ENCODE data around the gene DCP1A. TPM values are rescaled to one million over a fixed set of nuclear protein-coding genes. Genes with fewer than 3 reads are reported as not detected.

The DCP1A gene
- total and polyA plus RNA-seq, 2 donors (not counting 3 experiments of a cell fraction or from before 2014, with no cell fraction given), result 32.3 to 38.0 TPM

DNA sequence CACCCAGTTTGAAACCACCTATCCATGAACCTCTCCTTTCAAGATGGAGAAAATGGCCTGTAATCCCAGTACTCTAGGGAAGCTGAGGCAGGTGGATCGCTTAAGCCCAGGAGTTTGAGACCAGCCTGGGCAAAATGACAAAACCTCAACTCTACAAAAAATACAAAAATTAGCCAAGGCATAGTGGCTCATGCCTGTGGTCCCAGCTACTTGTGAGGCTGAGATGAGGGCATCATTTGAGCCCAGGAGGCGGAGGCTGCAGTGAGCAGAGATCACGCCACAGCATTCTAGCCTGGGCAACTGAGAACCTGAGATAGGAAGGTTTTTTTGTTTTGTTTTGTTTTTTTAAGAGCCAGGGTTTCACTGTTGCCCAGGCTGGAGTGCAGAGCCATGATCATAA is 96.9 kb downstream of the DCP1A start:
- Histone ChIP-seq H3K36me3 (ENCODE audit: control insufficient read depth in 2 of 2, extremely low read depth in 1 of 2, insufficient read depth in 2 of 2, low read length in 2 of 2) (no peaks in the 10 kb centered on the region), H3K4me1 (ENCODE audit: control insufficient read depth, extremely low read depth, insufficient read depth, low read length) (peaks cover 22% of the 10 kb centered on the region), H4K20me1 (replicated peaks; ENCODE audit: control insufficient read depth, extremely low read depth, insufficient read depth, low read length) (peaks cover 3% of the 10 kb centered on the region), H3K4me3 (replicated peaks in 1 of 3; ENCODE audit: insufficient read depth in 1 of 3, low read depth in 1 of 3, low read length in 3 of 3) (no peak overlapping the region), H3K9me3 (replicated peaks; ENCODE audit: control insufficient read depth, insufficient read depth, low read length) (no peaks in the 10 kb centered on the region), H2AFZ (ENCODE audit: low read depth, low read length) (no peak overlapping the region), H3K9me1 (replicated peaks; ENCODE audit: control insufficient read depth, extremely low read depth, insufficient read depth, low read length) (no peaks in the 10 kb centered on the region), H3K79me2 (ENCODE audit: control insufficient read depth, insufficient read depth, low read length) (peaks cover 100% of the 10 kb centered on the region), H3K4me2 (ENCODE audit: insufficient read depth, low read length) (no peak overlapping the region), H3K27ac (ENCODE audit: insufficient read depth, low read depth, low read length) (no peak overlapping the region), H3K27me3 (ENCODE audit: control insufficient read depth in 2 of 2, insufficient read depth in 2 of 2, low read length in 2 of 2) (no peaks in the 10 kb centered on the region), H3K9ac (replicated peaks; ENCODE audit: extremely low read depth, insufficient read depth, low read length) (no peak overlapping the region)
- no peak for DNase-seq (ENCODE audit: low read depth, low spot score)
- FAIRE-seq, result no peak
- POLR2A ChIA-PET, result no interaction called here
- CTCF ChIA-PET, result no interaction called here
- BruUV-seq (replicated peaks), result no TSS peak
- intact Hi-C loops (cut with micrococcal nuclease) (no loop called here), dilution Hi-C loops (cut with MboI; ENCODE audit: extremely low pct_ligation_motif_present, low sequenced_read_pairs) (no loop called here)
- TF ChIP-seq EZH2 (IDR thresholded peaks at IDR 0.05; ENCODE audit: borderline replicate concordance, low read depth, low read length, severe bottlenecking), result no peak
- TF ChIP-seq, protein P1, sequence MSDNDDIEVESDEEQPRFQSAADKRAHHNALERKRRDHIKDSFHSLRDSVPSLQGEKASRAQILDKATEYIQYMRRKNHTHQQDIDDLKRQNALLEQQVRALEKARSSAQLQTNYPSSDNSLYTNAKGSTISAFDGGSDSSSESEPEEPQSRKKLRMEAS (IDR thresholded peaks at IDR 0.05; ENCODE audit: insufficient read depth, insufficient read length), result no peak
- TF ChIP-seq MYC (IDR thresholded peaks at IDR 0.05; ENCODE audit: low read depth, low read length), result no peak
- no peak for TF ChIP-seq FOS (IDR thresholded peaks at IDR 0.05; ENCODE audit: borderline replicate concordance, insufficient read depth, low read length)
- no peak for TF ChIP-seq JUN (IDR thresholded peaks at IDR 0.05; ENCODE audit: borderline replicate concordance, insufficient read depth, insufficient read length, low read depth)
- TF ChIP-seq POLR2AphosphoS5 (IDR thresholded peaks at IDR 0.05; ENCODE audit: insufficient read depth, low read depth, low read length), result no peak
- TF ChIP-seq CTCF (IDR thresholded peaks at IDR 0.05; ENCODE audit: extremely low read depth in 1 of 2, insufficient read depth in 1 of 2, low read depth in 1 of 2, low read length in 2 of 2), result no peak
- TF ChIP-seq POLR2A (IDR thresholded peaks at IDR 0.05; ENCODE audit: low read depth, low read length), result no peak
- no peak for TF ChIP-seq GATA2 (IDR thresholded peaks at IDR 0.05; ENCODE audit: insufficient read depth, insufficient read length, low read depth, low read length)

All from endothelial cell of umbilical vein (primary cell).